GM19468 (cell line): ENCODE results near the gene HOXB4.

Experiments
- ATAC-seq: cut with Tn5 transposase; IDR thresholded peaks from one replicate; pipeline ENCODE4 v1.9.1; 2021; ENCODE audit warnings: mild to moderate bottlenecking, moderate library complexity, moderate number of reproducible peaks; ENCODE audit not compliant: unreplicated experiment; ENCODE audit errors: extremely low read depth

The HOXB4 gene

GRCh38 chr17:48561884-48562810 lies 16.0 kb downstream of the HOXB4 start:
- no peak for ATAC-seq

- ATAC-seq: no peak
Observed at GRCh38 chr17:48559840-48560817, 18.0 kb downstream of the HOXB4 start.

GRCh38 chr17:48559122-48559839 lies 18.9 kb downstream of the HOXB4 start:
- no peak for ATAC-seq

GRCh38 chr17:48558831-48559121 lies 19.4 kb downstream of the HOXB4 start:
- no peak for ATAC-seq

- no peak for ATAC-seq
Observed at GRCh38 chr17:48558057-48558830, 19.9 kb downstream of the HOXB4 start.

GRCh38 chr17:48556576-48557401 lies 21.4 kb downstream of the HOXB4 start:
- ATAC-seq: no peak

- ATAC-seq: no peak
Observed at GRCh38 chr17:48556229-48556575, 21.9 kb downstream of the HOXB4 start.

- no peak for ATAC-seq
Observed at GRCh38 chr17:48555258-48556228, 22.6 kb downstream of the HOXB4 start.

- ATAC-seq: no peak
Observed at GRCh38 chr17:48554412-48555257, 23.5 kb downstream of the HOXB4 start.

- no peak for ATAC-seq
Observed at GRCh38 chr17:48553826-48554225, 24.3 kb downstream of the HOXB4 start.

GRCh38 chr17:48553190-48553547 lies 25.0 kb downstream of the HOXB4 start:
- ATAC-seq: no peak

- ATAC-seq: no peak
Observed at GRCh38 chr17:48552466-48553189, 25.5 kb downstream of the HOXB4 start.

- ATAC-seq: no peak
Observed at GRCh38 chr17:48551596-48552465, 26.3 kb downstream of the HOXB4 start.

- no peak for ATAC-seq
Observed at GRCh38 chr17:48551214-48551555, 27.0 kb downstream of the HOXB4 start.

GRCh38 chr17:48550502-48551213 lies 27.5 kb downstream of the HOXB4 start:
- no peak for ATAC-seq
